Stimulated activated CD4-positive, alpha-beta T cell treated with anti-CD3 and anti-CD28 coated beads, Interleukin-4, amount 100 ng/mL, for 48 hours (primary cell): ENCODE results near the gene IRX1.

Source experiments
- DNase-seq, 2 donors: peaks; one replicate each; pipeline ENCODE4 v3.0.0-alpha.2; 2020; ENCODE audit warnings: low read depth in 2 of 2

IRX1 gene

DNA sequence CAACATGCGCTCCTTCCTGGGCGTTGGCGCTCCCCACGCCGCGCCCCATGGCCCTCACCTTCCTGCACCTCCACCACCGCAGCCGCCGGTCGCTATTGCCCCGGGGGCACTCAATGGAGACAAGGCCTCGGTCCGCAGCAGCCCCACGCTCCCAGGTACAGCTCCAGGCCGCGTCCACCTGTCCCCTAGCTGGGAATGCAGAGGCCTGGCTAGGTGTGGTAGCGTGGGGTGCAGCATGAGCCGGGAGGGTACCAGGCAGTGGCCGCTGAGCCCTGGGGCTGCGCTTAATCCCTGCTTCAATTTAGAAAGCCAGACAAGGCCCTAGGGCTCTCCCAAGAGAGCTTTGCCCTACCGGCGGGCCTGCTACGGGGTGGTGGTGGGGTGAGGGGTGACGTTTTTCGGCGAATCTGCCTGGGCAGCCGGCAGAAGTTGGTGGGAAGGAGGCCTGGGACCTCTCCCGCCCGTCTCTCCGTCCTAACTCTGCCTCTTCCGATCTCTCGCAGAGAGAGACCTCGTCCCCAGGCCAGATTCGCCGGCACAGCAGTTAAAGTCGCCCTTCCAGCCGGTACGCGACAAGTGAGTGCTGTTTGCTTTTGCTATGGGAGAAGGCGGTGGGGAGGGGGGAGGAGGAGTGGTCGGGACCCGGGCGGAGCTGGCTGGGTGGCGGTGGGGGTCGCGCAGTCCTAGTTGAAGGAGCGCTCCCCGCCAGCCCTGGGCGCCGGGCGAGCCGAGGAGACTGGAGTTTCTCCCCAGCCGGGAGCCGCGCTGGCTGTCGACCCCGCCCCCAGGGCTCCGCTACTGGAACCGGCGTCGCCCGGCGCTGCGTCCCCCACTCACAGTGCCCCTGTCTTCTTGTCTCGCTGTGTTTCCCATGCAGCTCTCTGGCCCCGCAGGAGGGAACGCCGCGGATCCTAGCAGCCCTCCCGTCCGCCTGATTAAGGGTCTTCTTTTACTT, 4.8 kb downstream of the IRX1 start:
- DNase-seq: no peak

DNA sequence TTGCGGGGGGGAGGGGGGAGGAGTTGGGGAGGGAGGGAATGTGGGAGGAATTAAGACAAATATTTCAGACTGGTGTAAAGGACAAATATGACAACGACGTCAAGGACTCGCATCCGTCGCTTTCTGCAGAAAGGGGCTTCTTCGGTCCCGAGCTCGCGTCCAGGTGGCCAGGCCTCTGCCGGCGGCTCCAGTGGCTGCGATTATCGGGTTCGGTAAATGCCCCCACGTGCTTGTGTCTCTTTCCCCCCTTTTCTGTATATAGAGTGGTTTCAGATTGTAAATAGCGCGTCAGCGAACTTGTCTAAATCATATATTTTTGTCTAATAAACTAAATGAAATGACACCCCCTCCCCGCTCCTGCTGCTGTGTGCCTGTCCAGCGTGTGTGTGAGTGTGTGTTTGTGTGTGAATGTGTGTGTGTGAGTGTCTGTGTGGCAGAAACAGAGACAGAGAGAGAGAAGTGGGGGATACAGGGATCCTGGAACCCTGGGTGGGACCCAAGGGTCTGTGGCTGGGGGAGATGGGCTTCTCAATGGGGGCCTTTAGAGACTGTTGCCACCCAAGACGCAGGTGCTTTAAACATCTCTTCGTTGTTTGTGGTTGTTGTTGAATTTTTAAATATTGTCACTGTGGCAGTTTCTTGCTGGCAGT, 5.6 kb downstream of the IRX1 start:
- no peak for DNase-seq

DNA sequence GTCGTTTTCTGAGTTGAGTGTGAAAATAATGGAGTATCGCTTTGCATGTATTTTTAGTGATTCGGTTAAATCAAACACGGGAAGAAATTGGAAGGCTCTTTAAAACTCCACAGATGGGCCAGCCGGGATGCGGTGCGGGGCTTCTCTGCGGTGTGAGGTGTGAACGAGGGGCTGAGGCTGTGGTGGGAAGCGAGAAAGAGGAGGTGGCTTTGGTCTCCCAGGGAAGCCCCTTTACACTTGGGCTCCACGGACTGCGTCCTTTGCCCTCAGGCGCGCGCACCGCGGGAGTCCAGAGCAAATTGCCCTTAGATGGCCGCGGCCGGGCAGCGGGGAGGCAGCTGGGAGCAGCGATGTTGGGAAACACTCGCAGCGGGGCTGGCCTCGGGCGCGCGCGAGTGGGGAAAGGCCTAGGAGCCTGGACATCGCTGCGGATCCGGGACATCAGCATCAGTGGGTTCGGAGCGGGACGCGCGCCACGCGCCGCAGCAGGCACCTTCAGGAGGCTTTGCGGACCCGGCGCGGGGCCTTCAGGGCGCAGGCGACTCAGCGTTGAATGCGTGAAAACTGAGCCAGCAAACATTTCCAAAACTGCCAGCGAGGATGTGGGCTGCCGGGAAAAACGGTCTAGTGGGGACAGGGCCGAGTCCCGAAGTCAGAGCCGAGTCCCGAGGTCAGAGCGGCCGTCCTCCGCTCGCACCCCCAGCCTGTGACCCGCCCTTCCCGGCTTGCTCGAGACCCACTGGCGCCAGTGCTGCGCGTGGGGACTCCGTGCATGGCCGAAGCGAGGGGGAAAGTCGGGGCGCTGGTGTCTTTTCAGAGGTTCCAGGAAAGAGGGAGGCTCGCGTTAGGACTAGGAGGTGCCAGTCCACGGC, 6.5 kb downstream of the IRX1 start:
- no peak for DNase-seq

DNA sequence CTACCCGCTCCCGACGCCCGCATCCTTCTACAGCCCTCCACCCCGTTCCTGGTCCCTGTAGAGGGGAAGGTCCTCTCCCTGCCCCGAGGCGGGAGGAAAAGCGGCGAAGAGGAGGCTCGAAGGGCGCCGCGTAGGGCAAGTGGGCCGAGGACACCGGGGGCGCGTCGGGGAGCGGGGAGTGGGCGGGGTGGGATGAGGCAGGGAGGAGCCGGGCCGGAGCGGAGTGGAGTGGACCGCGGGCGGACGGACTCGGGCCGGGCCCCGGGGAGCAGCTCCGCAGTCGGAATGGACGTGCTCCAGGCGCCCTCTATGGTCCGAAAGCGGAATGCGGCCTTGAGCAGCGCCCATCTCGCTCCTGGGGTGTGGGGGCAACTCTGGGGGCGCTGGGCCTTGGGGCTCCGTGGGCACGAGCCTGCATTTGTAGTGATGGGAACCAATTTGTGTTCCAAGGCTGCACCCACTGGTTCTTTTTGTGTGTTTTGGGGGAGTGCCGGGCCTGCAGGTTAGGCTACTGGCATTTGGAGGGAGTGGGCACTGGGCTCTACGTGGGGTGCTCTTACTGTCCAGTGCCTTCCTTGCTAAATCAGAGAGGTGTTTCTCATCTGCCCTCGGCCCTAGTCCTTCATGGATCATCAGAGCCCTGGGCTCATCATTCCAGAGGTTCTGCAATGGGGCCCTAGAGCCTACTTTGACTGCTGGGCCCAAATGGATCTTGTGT, 7.3 kb downstream of the IRX1 start:
- DNase-seq: no peak

DNA sequence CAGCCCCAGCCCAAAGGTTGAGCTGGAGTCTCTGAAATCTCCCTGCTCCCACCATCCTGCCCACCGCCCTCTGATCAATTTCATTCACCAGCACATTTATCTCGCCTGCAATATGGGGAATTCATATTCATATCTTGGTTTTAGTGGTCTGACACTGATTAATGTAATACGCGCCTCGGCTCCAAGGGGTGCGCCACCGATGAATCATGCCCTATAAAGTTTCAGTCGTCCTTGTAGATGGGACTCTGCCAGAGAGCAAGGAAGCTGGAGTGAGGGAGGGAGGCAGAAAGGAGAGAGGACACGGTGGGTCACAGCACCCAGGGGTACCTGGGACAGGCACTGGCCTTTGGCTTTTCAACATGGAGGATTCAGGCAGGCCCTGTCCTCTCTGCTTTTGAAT, 8.9 kb downstream of the IRX1 start:
- DNase-seq: no peak

DNA sequence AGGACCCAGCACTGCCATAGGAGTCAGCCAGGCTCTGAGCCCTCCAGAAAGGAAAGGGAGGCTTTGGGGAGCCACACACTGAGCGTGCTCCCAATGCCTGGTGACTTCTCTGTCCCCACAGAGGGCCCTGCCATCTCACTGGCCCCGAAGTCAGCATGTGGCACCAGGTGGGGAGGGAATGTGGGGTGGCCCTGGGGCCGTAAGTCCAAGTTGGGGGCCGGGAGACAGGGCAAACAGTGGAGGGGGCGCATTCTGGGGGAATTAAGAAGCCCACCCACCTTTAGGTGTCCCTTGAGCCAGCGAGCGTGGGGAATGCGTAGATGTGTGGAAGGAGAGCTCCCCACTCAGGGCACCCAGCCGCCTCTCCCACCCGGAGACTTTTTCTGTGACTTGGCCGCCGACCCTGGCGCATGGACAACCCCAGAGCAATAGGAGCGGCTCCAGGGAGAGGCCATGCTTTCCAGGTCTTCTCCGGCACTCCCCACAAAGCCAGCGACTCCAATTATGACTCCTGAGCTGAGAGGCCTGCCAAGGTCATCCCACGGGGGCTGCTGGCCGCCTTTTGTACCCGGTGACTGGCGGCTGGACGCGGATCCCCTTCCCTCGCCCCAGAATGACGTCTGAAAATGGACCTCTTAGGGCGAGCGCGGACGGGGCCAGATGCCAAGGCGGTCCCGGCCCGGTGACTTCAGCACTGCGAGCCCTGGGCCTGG, 9.8 kb downstream of the IRX1 start:
- DNase-seq: no peak

DNA sequence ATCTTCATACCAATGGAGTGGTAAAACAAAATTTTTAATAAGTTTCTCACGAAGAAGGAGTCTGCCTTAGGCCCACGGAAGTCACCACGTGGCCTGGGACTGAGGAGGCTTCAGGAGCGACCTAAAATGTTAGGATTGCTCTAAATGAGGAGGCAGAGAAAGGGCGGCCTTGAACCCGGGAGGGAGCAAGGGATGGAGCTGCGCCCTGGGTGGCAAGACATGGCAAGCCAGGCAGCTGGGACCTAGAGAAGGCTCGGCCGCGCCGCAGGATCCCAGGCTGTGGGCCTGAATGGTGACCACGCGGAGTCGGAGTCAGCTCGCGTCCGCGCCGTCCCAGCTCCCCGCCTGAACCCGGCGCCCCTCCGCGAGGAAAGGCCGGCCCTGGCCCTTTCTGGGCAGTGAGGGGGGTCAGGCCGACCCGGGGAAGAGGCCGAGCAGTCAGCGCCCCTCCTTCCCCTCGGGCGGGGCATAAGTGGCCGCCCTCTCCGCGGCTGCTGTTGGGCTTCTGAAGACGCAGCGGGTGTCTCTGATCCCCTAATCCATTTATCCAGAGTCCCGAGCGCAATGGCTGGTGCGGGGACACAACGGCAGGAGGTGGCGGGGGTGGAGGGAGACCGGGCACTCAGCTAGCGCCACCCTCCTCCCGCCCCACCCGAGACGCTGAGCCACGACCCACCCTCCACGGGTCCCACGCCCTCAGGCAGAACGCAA, 10.6 kb downstream of the IRX1 start:
- DNase-seq: no peak

DNA sequence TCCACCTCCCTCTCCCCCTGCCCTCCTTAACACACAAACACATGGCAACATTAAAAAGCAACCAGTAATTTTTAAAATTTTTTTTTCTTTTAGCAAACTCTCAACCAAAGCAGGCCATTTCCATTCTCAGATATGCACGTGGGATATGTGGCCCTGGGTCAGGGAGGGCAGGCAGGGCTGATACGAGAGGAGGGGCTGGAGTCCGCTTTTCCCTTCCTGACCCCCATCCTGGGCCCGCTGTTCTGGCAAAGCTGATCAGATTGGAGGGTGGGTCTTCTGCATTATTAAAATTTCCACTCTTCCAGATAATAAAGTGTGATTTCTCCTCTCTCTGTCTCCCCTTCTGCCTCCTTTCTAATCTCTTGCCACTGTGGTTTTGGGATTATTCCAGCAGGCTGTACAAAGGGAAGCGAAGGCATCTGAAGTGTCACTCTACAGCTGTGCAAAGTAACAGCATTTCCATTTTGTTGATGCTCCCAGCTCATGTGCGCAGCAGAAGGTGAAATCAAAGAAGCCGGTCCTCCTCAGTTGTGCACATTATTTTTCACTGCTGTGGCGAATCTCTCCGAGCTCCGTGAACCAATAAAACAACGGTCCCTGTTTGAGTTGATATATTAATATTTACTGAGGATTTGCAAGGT, 12.0 kb downstream of the IRX1 start:
- DNase-seq: no peak

DNA sequence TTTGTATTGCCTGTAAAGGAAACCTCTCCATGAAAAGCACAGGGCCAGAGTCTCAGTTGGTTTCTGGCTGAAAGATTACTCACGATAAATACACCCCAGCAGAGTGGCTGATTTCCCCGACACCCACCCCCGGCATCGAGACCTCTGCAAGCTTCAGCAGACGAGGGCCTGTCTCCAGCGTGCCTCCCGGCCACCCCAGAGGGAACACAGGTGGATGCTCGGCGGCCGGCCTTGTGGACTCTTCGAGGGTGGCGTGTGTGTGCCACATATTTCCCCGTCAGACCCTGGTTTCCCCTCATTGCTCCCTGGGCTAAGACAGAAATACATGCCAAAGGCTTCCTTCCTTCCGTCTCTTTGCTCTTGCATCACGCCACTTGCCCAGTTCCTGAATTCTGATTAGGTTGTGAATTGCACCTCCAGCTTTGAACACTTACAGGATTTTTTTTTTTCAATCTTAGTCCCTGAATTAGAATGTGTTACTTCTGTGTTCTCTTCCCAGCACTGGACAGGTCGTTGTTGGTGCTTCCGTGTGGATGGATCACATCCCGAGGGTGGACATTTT, 13.6 kb downstream of the IRX1 start:
- DNase-seq: no peak

DNA sequence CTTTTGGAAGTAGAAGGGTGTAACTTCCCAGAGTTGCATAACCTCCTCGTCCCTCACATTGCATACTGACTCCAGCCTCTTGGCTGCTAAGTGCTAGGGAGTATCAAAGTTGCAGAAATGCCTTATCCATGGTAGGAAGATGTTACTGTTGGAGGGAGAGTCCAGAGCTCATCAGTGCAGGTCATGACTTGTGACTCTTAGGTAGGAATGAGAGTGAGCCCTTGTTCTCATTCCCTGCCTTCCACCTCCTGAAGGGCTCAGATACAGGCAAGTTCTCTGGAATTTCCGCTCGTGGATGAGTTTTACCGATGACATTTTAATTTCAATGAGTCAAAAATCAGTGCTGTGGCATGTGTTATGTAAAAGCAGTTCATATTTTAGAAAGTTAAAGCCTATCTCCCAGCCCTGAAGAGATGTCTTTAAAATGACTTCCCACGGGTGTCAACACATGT, 17.0 kb downstream of the IRX1 start:
- no peak for DNase-seq

DNA sequence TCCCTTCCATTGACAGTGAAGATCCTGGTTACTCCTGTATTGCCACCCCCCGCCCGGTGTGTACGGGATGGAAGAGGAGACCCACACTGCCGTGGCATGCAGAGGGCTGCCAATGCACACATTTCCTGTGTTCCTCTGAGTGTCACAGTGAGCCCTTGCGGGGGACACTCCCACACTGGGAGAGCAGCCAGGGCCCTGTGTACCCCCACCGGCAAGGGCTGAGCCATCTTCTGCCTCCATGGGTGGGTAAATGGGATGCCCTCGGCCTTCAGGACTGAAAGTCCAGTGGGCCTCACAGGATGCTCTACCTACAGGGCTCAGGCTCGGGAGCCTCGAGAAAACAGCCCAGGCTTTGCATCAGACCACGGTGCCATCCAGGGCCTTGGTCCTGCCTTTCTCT, 18.1 kb downstream of the IRX1 start:
- no peak for DNase-seq

DNA sequence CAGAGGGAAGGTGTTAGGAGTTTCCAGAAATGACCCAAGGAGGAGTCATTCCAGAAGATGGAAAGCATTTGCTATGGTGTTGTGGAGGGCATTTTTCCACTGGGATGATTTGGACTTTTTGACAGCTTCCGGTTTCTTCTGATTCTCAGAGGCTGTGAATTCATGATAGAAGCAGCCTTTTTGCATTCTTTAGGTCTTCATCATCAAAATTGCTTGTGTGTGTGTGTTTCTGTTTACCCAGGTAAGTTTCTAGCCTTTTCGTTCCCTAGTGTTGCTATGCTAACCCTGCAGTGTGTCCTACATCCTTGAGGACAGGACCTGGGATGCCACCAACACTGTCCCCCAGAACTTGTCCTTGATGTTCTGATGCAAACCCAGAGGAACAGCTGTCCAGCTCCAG, 19.6 kb downstream of the IRX1 start:
- no peak for DNase-seq

DNA sequence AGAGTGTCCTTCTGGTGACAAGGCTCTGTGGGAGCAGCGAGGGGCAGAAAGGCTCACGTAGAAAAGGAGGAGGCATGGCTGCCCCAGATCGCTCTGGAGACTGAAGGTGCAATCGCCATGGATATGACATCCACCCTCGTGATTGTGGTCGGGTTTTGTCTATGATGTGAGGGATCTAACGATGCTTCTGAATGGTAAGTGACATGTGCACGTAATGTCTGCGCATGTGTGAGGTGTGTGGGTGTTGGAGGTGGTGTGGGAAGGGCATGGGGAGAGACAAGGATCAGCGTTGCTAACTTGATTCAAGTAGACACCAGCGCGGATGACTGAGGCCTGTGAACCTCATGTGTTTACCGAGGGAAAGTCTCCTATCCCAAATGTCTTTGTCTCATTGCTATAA, 20.2 kb downstream of the IRX1 start:
- DNase-seq: no peak

DNA sequence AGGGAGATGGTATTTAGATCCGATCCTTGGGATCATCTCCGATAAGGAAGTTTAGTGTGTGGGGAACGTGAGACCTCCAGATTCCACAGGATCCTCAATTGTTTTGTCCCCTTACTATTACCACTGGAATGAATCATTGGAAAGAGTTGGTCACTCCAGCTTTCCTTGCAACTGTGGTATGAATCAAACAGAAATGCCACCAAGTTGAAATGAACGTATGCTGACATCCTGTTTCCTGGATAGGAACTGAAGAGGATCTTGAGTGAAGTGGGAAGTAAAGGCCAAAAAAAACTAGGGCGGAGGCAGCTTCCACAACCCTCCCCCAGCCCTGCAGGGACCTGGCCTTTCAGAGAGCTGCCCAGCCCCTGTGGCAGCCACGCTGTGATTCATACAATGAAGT, 23.9 kb downstream of the IRX1 start:
- no peak for DNase-seq

DNA sequence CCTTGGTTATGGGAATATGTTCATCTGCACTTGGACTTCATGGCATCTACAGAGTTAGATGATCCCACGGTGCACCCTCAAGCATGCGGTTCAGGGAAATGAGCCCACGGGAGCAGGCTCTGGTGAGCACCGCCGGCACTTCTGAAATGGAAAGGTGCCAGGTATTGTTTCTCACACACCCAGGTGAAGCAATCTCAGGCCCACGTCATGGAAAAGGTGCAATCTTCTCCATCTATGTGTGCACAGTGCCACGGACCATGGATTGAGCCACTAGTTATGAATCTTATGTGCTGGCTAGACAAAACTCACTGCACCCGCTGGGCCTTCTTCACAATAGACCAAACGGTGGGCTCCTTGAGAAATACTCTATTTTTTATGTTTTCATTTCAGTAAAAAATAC, 27.3 kb downstream of the IRX1 start:
- DNase-seq: no peak

DNA sequence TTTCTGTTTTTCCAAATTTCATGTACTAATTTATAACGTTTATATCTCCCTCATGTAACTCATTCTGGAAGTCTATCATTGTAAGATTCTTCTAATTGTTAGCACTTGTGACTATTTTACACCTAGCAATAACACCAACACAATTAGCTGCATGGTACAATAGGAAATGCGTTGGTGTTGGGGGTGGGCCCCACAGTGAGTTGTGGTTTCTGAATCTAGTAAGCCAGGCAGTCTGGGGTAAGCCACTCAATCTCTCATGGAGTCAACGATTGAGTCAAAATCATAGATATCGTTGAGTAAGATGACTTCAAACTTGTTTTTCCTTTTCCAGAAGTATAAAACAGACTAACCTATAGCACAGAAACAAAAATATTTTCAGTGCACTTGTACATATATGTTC, 30.0 kb downstream of the IRX1 start:
- no peak for DNase-seq

DNA sequence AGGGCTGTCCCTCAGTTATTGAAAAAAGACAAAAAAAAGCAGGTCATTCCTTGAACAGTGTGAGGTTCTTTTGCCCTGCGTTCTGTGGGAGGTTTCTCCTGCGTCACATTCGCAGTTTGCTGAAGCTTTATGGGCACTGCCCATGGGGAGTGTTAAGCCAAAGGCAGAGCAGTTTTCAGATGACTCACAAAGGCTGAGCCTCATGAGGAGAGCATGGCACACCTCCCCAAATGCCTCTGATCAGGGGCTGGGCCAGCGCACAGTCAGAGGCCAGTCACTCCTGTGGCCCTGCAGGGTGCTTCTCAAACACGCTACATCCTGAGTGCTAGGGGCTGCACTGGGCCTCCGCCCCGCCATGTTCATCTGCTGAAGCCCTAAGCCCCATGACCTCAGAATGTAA, 38.4 kb downstream of the IRX1 start:
- DNase-seq: no peak

DNA sequence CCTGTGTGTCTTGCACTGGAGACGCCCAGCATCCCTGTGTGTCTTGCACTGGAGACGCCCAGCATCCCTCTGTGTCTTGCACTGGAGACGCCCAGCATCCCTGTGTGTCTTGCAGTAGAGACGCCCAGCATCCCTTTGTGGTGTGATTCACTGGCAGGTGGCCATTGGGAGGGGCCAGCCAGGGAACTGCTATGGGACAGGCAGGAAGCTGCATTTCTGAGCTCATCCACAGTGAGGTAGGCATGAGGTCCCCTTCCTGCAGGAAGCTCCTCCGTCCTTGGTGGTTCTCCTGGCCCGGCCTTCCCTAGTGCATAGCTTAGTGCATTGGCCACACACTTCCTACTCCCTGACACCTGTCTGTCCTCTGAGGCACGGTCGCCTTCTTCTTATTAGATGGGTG, 43.5 kb downstream of the IRX1 start:
- DNase-seq: no peak

DNA sequence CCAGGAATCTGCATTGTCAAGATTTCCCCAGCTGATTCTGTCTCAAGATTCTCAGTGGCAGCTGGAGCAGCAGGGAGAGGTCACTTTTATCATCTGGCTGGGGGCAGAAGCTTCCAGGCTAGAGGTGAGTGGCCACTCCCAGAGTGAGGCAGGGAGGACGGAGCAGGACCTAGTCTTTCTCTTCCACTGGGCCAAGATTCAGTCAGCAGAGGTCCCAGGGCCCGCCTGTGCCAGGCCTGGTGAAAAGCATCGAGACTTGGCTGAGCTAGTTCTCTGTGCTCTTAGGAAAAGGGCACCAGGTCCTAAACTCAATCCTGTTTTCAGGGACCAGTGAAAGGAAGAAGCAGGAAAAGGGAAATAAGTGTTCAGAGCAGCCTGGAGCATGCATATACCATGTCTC, 46.6 kb downstream of the IRX1 start:
- no peak for DNase-seq

DNA sequence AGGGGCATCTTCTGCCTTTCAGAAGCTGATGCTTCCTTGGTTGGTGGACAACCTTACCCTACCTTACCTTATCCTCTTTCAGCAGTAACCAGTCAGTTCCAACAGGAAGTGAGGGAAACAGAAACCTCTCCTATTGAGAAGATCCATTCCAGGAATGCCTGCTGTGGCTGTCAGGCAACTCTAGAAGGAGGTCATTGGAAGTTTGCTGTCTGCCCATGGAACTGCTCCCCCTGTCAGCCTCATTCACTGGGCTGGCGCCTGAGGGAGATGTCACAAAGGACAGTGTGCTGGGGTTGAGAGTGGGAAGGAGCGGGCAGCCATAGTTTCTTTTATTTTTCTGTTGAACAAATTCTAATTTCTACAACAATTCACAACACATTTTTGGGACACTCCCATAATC, 54.7 kb downstream of the IRX1 start:
- DNase-seq: no peak
